ENCODE data around the gene ACTA2. TPM values are rescaled to one million over a fixed set of nuclear protein-coding genes. Genes with fewer than 3 reads are reported as not detected.

The ACTA2 gene
- 1,000 to 10,000 TPM; 6,391 to 8,723 (median 8,539) TPM for total RNA-seq

DNA sequence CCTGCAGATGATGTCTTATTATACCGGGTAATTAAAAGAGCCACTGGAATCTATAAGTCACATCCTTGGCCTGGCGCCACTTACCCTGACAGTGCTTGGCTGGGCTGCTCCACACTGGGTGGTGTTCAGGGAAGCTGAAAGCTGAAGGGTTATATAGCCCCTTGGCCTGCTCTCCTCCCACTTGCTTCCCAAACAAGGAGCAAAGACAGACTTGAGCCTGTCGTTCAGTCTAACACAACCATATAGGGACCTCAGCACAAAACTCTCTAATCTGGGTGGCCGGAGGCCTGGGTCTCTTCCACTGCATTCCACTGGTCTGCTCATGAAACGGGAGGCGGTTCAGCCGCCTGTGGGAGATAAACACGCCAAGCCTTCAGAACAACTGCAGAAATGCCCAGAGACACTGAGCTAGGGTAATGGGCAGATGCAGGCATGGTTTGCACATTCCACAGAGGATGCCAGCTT lies at the start of gene ACTA2:
Gene ACTA2 (minus strand): TSS at position 127 of the 465 bp plus-strand sequence. CDS start 3,843 bp downstream, outside the sequence.
- 45% methylated on average over 8 of the region's 8 CpGs for WGBS
- H3K27me3 ChIP-seq, result no peaks in the 10 kb centered on the region
- peak within 1 kb of the TSS; percentile 91 to 96 (median 94) for H3K27ac ChIP-seq (replicated peaks in 1 of 4)
- TF ChIP-seq POLR2A (IDR thresholded peaks at IDR 0.05; ENCODE audit: low read depth) (peak; percentile 84), EP300 (IDR thresholded peaks at IDR 0.05) (no peak), POLR2AphosphoS5 (IDR thresholded peaks at IDR 0.05) (peak; percentile 98 to 100)
- peaks cover 0 to 13% (median 2%) of the 10 kb centered on the region in 4 donors for H3K36me3 ChIP-seq
- peak within 1 kb of the TSS; percentile 54 to 70 (median 64) for H3K4me3 ChIP-seq
- intact Hi-C loops (cut with DNase I), result no loop called here
- peaks cover 11 to 47% (median 41%) of the 10 kb centered on the region in 4 donors for H3K4me1 ChIP-seq
- no peaks in the 10 kb centered on the region for H3K9me3 ChIP-seq
- DNase-seq (ENCODE audit: extremely low spot score), result peak; percentile 93

DNA sequence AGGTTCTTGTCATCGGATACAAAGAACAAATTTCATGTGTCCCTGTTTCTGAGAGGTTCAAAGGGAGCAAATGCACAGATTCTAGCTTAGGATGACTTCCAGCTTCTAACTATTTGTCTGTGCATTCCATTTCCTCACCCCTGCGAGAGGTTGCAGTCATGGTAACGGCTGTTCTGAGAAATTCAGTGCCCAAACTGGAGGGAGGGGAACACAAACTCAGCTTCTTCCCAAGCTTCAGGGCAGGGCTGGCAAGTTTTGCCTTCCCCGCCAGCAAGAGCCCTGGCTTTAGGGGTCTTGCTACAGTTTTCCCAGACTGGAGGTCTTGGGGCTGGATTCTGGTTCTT lies 49.1 kb upstream of the ACTA2 start:
- TF ChIP-seq, protein P1, sequence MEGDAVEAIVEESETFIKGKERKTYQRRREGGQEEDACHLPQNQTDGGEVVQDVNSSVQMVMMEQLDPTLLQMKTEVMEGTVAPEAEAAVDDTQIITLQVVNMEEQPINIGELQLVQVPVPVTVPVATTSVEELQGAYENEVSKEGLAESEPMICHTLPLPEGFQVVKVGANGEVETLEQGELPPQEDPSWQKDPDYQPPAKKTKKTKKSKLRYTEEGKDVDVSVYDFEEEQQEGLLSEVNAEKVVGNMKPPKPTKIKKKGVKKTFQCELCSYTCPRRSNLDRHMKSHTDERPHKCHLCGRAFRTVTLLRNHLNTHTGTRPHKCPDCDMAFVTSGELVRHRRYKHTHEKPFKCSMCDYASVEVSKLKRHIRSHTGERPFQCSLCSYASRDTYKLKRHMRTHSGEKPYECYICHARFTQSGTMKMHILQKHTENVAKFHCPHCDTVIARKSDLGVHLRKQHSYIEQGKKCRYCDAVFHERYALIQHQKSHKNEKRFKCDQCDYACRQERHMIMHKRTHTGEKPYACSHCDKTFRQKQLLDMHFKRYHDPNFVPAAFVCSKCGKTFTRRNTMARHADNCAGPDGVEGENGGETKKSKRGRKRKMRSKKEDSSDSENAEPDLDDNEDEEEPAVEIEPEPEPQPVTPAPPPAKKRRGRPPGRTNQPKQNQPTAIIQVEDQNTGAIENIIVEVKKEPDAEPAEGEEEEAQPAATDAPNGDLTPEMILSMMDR (IDR thresholded peaks at IDR 0.05), result no peak
- TF ChIP-seq POLR2A (IDR thresholded peaks at IDR 0.05; ENCODE audit: low read depth), result no peak
- TF ChIP-seq POLR2AphosphoS5 (IDR thresholded peaks at IDR 0.05), result no peak
- no peak for TF ChIP-seq EP300 (IDR thresholded peaks at IDR 0.05)
- peak overlapping the region in 1 of 4 donors; percentile 17 for H3K4me3 ChIP-seq
- H3K9me3 ChIP-seq, result no peaks in the 10 kb centered on the region
- H3K4me1 ChIP-seq, result peaks cover 8 to 30% (median 24%) of the 10 kb centered on the region in 4 donors
- peak overlapping the region; percentile 15 to 58 (median 38) for H3K27ac ChIP-seq (replicated peaks in 1 of 4)
- no peak for DNase-seq (ENCODE audit: extremely low spot score)
- intact Hi-C loops (cut with DNase I), result no loop called here
- peaks cover 0 to 9% (median 2%) of the 10 kb centered on the region in 4 donors for H3K36me3 ChIP-seq
- H3K27me3 ChIP-seq, result no peaks in the 10 kb centered on the region
- 47% methylated on average over 4 of the region's 4 CpGs for WGBS

DNA sequence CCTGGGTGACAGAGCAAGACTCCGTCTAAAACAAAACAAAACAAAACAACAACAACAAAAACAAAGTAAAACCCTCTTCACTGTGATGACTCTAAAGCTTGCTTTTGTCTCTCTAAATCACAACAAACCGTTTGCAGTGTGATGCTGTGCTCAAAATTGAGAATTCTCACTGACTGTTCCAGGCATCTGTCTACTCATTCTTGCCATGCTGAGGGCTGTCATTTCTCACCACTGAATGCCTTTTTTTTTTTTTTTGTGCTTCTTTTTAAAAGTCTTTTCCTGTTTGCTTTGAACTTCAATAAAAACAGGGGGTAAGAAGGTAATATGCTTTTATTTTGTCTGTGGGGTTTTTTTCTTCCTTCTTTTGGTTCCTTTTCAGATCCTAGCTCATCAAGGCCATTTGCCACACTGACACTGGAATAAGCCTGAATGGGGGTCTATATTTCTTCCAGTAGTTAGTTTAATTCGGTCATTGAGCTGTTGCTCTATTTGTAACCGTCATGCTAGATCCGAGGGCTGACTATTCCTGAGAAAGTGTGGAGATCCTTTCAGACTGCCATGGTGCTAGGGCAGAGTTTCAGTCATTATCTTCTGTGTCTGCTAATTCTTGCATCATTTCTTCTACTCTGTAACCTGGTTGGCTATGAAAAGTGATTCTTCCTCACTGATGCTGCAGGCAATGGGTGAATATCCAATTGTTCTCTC lies 48.6 kb upstream of the ACTA2 start:
- Histone ChIP-seq H3K4me1 (peaks cover 8 to 30% (median 25%) of the 10 kb centered on the region in 4 donors), H3K4me3 (peak overlapping the region in 2 of 4 donors; percentile 9 to 23), H3K27ac (replicated peaks in 1 of 4) (peak overlapping the region; percentile 28 to 58 (median 42)), H3K9me3 (no peaks in the 10 kb centered on the region), H3K27me3 (no peaks in the 10 kb centered on the region), H3K36me3 (peaks cover 0 to 9% (median 2%) of the 10 kb centered on the region in 4 donors)
- DNase-seq (ENCODE audit: extremely low spot score), result no peak
- intact Hi-C loops (cut with DNase I), result no loop called here
- 70% methylated on average over 5 of the region's 5 CpGs for WGBS
- TF ChIP-seq POLR2AphosphoS5 (IDR thresholded peaks at IDR 0.05), result no peak
- TF ChIP-seq, protein P1 (IDR thresholded peaks at IDR 0.05), result no peak
- no peak for TF ChIP-seq POLR2A (IDR thresholded peaks at IDR 0.05; ENCODE audit: low read depth)
- no peak for TF ChIP-seq EP300 (IDR thresholded peaks at IDR 0.05)

DNA sequence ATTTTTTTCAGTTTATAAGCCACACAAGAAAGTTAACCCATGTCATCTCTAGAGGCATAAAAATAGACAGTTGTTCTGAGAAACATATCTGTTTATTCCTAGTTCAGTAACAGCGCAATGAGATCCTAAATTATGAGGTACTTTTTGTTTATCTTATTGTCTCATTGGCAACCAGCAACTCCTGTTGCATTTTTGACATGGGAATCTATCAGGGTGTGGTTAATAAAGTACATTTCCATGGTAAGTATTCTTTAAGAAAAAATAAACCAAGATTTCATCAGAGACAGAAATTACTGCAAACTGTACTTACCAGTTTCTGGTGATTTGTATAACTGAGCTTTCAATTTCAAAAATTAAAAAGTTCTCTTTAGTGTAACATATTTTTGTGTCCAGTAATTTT lies 47.1 kb upstream of the ACTA2 start:
- peak overlapping the region in 3 of 4 donors; percentile 15 to 36 (median 23) for H3K4me3 ChIP-seq

DNA sequence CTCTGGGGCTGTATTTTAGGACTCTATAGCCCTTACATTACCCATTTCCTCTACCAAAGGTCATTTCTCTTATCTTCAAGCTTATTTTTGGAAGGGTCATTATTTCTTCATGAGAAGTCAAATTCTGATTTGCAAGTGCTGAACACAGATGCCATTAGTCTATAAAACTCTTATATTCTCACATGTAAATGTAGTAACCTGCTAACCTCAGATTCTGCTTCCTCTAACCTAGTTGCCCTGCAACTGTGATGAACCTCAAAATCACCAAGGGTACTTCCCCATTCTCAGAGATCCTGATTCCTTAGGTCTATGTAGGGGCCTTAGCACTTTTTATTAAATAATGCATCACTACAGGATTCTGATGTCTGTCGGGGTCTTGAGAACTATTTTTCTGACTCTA lies 44.4 kb upstream of the ACTA2 start:
- no peak overlapping the region for H3K4me3 ChIP-seq
- H3K9me3 ChIP-seq, result no peaks in the 10 kb centered on the region
- TF ChIP-seq, protein P1 (IDR thresholded peaks at IDR 0.05), result no peak
- intact Hi-C loops (cut with DNase I), result no loop called here
- no peak overlapping the region for H3K27ac ChIP-seq (replicated peaks in 1 of 4)
- H3K4me1 ChIP-seq, result peaks cover 5 to 49% (median 47%) of the 10 kb centered on the region in 4 donors
- no peak for DNase-seq (ENCODE audit: extremely low spot score)
- no peaks in the 10 kb centered on the region for H3K36me3 ChIP-seq
- no peaks in the 10 kb centered on the region for H3K27me3 ChIP-seq
- 81% methylated on average over 1 of the region's 1 CpG for whole genome bisulfite sequencing

More for the DNA sequence above, 47.1 kb upstream of the ACTA2 start:
- H3K4me1 ChIP-seq, result peaks cover 8 to 39% (median 35%) of the 10 kb centered on the region in 4 donors
- peak overlapping the region; percentile 34 to 58 (median 38) for H3K27ac ChIP-seq (replicated peaks in 1 of 4)
- DNase-seq (ENCODE audit: extremely low spot score), result no peak
- WGBS, result 35% methylated on average over 1 of the region's 1 CpG
- H3K9me3 ChIP-seq, result no peaks in the 10 kb centered on the region
- intact Hi-C loops (cut with DNase I), result no loop called here
- H3K27me3 ChIP-seq, result no peaks in the 10 kb centered on the region
- peaks cover 0 to 9% (median 2%) of the 10 kb centered on the region in 4 donors for H3K36me3 ChIP-seq
- TF ChIP-seq EP300 (IDR thresholded peaks at IDR 0.05), result no peak
- no peak for TF ChIP-seq POLR2A (IDR thresholded peaks at IDR 0.05; ENCODE audit: low read depth)
- no peak for TF ChIP-seq POLR2AphosphoS5 (IDR thresholded peaks at IDR 0.05)
- TF ChIP-seq, protein P1 (IDR thresholded peaks at IDR 0.05), result no peak

All from esophagus muscularis mucosa (tissue), 4 donors.